Hepatocyte (in vitro differentiated cells): ENCODE results near the gene EPN1. TPM values are rescaled to one million over a fixed set of nuclear protein-coding genes. Genes with fewer than 3 reads are reported as not detected.

Source experiments
- DNase-seq: peaks from one replicate; pipeline ENCODE4 v3.0.0-alpha.2; 2016; ENCODE audit warnings: low spot score
- H2AFZ ChIP-seq: fragments of 200-600 bp; sonication (generic); 2 replicates; pipeline ENCODE4 v1.6.0; 2016; ENCODE audit warnings: antibody characterized with exemption, mild to moderate bottlenecking
- H3K27ac ChIP-seq: fragments of 200-600 bp; sonication (generic); 2 replicates; pipeline ENCODE4 v1.5.1; 2016; ENCODE audit warnings: mild to moderate bottlenecking
- H3K27me3 ChIP-seq: fragments of 200-600 bp; sonication (generic); 2 replicates; pipeline ENCODE4 v1.6.1; 2016
- H3K36me3 ChIP-seq: fragments of 200-600 bp; sonication (generic); replicated peaks from 2 replicates; pipeline ENCODE4 v1.5.1; 2016; ENCODE audit warnings: low read depth; ENCODE audit not compliant: insufficient read depth
- H3K4me1 ChIP-seq: fragments of 200-600 bp; sonication (generic); 2 replicates; pipeline ENCODE4 v1.5.1; 2016; ENCODE audit warnings: mild to moderate bottlenecking, moderate library complexity; ENCODE audit not compliant: insufficient read depth
- H3K4me2 ChIP-seq: fragments of 200-600 bp; sonication (generic); 2 replicates; pipeline ENCODE4 v1.6.0; 2016
- H3K4me3 ChIP-seq: fragments of 200-600 bp; sonication (generic); 2 replicates; pipeline ENCODE4 v1.5.1; 2016; ENCODE audit warnings: mild to moderate bottlenecking
- H3K79me2 ChIP-seq: fragments of 200-600 bp; sonication (generic); 2 replicates; pipeline ENCODE4 v1.6.0; 2017; ENCODE audit warnings: mild to moderate bottlenecking
- H3K9me2 ChIP-seq: fragments of 200-600 bp; sonication (generic); replicated peaks from 2 replicates; pipeline ENCODE4 v1.6.0; 2017; ENCODE audit warnings: mild to moderate bottlenecking; ENCODE audit not compliant: insufficient read depth
- H3K9me3 ChIP-seq: fragments of 200-600 bp; sonication (generic); 2 replicates; pipeline ENCODE4 v1.5.1; 2016; ENCODE audit warnings: low read depth, mild to moderate bottlenecking
- H4K20me1 ChIP-seq: fragments of 200-600 bp; sonication (generic); 2 replicates; pipeline ENCODE4 v1.6.0; 2016; ENCODE audit warnings: mild to moderate bottlenecking; ENCODE audit not compliant: insufficient read depth, poor library complexity, severe bottlenecking
- CTCF ChIP-seq: fragments of 200-600 bp; sonication (generic); IDR thresholded peaks from 2 replicates; pipeline ENCODE4 v1.5.1; 2016; ENCODE audit warnings: antibody characterized with exemption, mild to moderate bottlenecking; ENCODE audit not compliant: poor library complexity
- EZH2 ChIP-seq: fragments of 200-600 bp; sonication (generic); IDR thresholded peaks from 2 replicates; pipeline ENCODE4 v1.6.1; 2016; ENCODE audit warnings: antibody characterized with exemption, mild to moderate bottlenecking, borderline replicate concordance
- EZH2phosphoT487 ChIP-seq: fragments of 200-600 bp; sonication (generic); IDR thresholded peaks from one replicate; pipeline ENCODE4 v1.6.1; 2018; ENCODE audit warnings: antibody characterized with exemption, mild to moderate bottlenecking, low read depth, moderate library complexity; ENCODE audit not compliant: unreplicated experiment, severe bottlenecking
- WGBS: methylation state at CpG from one replicate; pipeline ENCODE4 v1.1.6; 2016; ENCODE audit warnings: low lambda C conversion rate; ENCODE audit errors: missing lambda C conversion rate; 5-methylcytosine and 5-hydroxymethylcytosine counted together
- polyA plus RNA-seq: library from polyadenylated mRNA; unstranded; fragments of >200 nt; fragmentation: Nextera tagmentation; extraction: Ambion mirVana; gene quantifications from 2 replicates; pipeline ENCODE4 v1.2.1, GENCODE V29; 2016
- total RNA-seq: library from RNA; depleted of rRNA; stranded (reverse); fragments of >200 nt; gene quantifications from 2 replicates; pipeline ENCODE4 v1.2.3, GENCODE V29; 2014

EPN1 gene
- total and polyA plus RNA-seq, 2 experiments from 2014 or later = 74.8 to 165 TPM

- Histone ChIP-seq H3K27ac (no peak overlapping the region), H3K4me3 (no peak overlapping the region), H4K20me1 (no peaks in the 10 kb centered on the region), H3K9me3 (no peaks in the 10 kb centered on the region), H3K4me2 (peak overlapping the region; percentile 92), H3K79me2 (peaks cover 72% of the 10 kb centered on the region), H3K9me2 (no peaks in the 10 kb centered on the region), H3K27me3 (no peaks in the 10 kb centered on the region), H2AFZ (no peak overlapping the region), H3K4me1 (peaks cover 20% of the 10 kb centered on the region), H3K36me3 (no peaks in the 10 kb centered on the region)
- WGBS = 94% methylated on average over 6 of the region's 6 CpGs
- DNase-seq = no peak
- peak; percentile 43 for TF ChIP-seq CTCF
- no peak for TF ChIP-seq EZH2phosphoT487
- TF ChIP-seq EZH2 = no peak
Measured at GRCh38 chr19:55638864-55639359, 36.1 kb upstream of the EPN1 start.

GRCh38 chr19:55640043-55640576, 34.9 kb upstream of the EPN1 start:
- Histone ChIP-seq H3K36me3 (no peaks in the 10 kb centered on the region), H3K27ac (peak overlapping the region; percentile 98), H3K4me3 (peak overlapping the region; percentile 99), H3K79me2 (peaks cover 79% of the 10 kb centered on the region), H2AFZ (peak overlapping the region; percentile 73), H3K4me1 (peaks cover 20% of the 10 kb centered on the region), H3K27me3 (no peaks in the 10 kb centered on the region), H3K9me3 (no peaks in the 10 kb centered on the region), H3K4me2 (peak overlapping the region; percentile 92), H3K9me2 (no peaks in the 10 kb centered on the region), H4K20me1 (no peaks in the 10 kb centered on the region)
- 68% methylated on average over 37 of the region's 38 CpGs for WGBS
- no peak for DNase-seq
- TF ChIP-seq EZH2phosphoT487 (no peak), EZH2 (no peak), CTCF (peak; percentile 14)

- H3K4me3 ChIP-seq = peak within 1 kb of the TSS; percentile 99
- no peaks in the 10 kb centered on the region for H3K9me3 ChIP-seq
- 1% methylated on average over 26 of the region's 89 CpGs for WGBS
- peak; percentile 83 for DNase-seq
- H3K4me2 ChIP-seq = peak within 1 kb of the TSS; percentile 92
- no peaks in the 10 kb centered on the region for H3K27me3 ChIP-seq
- peaks cover 79% of the 10 kb centered on the region for H3K79me2 ChIP-seq
- peaks cover 17% of the 10 kb centered on the region for H3K4me1 ChIP-seq
- H3K36me3 ChIP-seq = no peaks in the 10 kb centered on the region
- TF ChIP-seq EZH2 (no peak), EZH2phosphoT487 (no peak), CTCF (no peak)
- H3K27ac ChIP-seq = peak within 1 kb of the TSS; percentile 98
- no peaks in the 10 kb centered on the region for H4K20me1 ChIP-seq
- no peaks in the 10 kb centered on the region for H3K9me2 ChIP-seq
- H2AFZ ChIP-seq = peak within 1 kb of the TSS; percentile 73
Measured at GRCh38 chr19:55640577-55641425, 34.2 kb upstream of the EPN1 start, which contains the start of gene ZNF580. Gene ZNF580 (plus strand): TSS chr19:55641002. CDS start chr19:55642509, 1,507 bp downstream.
